Measurements from ENCODE around the gene EFCAB14. TPM values are rescaled to one million over a fixed set of nuclear protein-coding genes. Genes with fewer than 3 reads are reported as not detected.
"Not testable (repeated sequence)": the region's sequence is repeated elsewhere in the genome, so short reads cannot be mapped to it uniquely, and the experiment has no call there.

The EFCAB14 gene
- total RNA-seq, 1 donor, result 63.7 TPM

GRCh38 chr1:46659307-46659870 lies 59.5 kb downstream of the EFCAB14 start:
- no peak for TF ChIP-seq CTCF (IDR thresholded peaks at IDR 0.05; ENCODE audit: extremely low read depth, low read depth, low read length)
- Histone ChIP-seq H3K79me2 (ENCODE audit: insufficient read depth, low read length) (no peaks in the 10 kb centered on the region), H4K20me1 (ENCODE audit: insufficient read depth, low read length) (no peaks in the 10 kb centered on the region), H3K27ac (ENCODE audit: low read depth, low read length) (no peak overlapping the region), H3K4me1 (ENCODE audit: insufficient read depth, low read length) (no peaks in the 10 kb centered on the region), H3K4me3 (ENCODE audit: insufficient read depth, low read length) (no peak overlapping the region), H3K4me2 (ENCODE audit: insufficient read depth, low read length) (no peak overlapping the region), H3K36me3 (ENCODE audit: insufficient read depth, low read length) (peaks cover 36% of the 10 kb centered on the region), H2AFZ (ENCODE audit: low read length) (no peak overlapping the region), H3K9me3 (ENCODE audit: low read depth, low read length) (no peaks in the 10 kb centered on the region), H3K27me3 (ENCODE audit: insufficient read depth, low read length) (no peaks in the 10 kb centered on the region)
- DNase-seq (ENCODE audit: insufficient read length, low spot score, missing footprints), result no peak

- no peak for DNase-seq (ENCODE audit: insufficient read length, low spot score, missing footprints)
- Histone ChIP-seq H3K27ac (ENCODE audit: low read depth, low read length) (no peak overlapping the region), H3K4me3 (ENCODE audit: insufficient read depth, low read length) (no peak overlapping the region)
Observed at GRCh38 chr1:46657775-46658174, 61.1 kb downstream of the EFCAB14 start.

DNA sequence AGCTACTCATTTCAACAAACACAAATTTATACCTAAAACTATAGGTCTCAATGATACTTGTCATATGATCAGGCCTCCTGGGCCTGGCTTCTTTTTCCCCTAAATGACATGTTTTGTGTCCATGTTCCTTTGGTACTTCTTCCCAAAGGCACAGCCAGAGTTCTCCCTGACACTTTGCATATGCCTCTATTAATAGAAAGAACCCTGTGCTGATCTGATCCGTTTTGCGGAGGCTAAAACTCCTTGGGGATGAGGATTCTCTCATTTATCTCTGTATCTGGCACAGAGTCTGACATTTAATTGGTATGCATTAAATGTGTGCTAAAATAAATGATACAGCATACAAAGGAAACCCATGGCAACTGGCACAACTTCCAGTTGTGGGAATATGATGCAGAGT lies 62.3 kb downstream of the EFCAB14 start:
- H3K27ac ChIP-seq (ENCODE audit: low read depth, low read length), result no peak overlapping the region
- no peaks in the 10 kb centered on the region for H3K4me1 ChIP-seq (ENCODE audit: insufficient read depth, low read length)
- TF ChIP-seq CTCF (IDR thresholded peaks at IDR 0.05; ENCODE audit: extremely low read depth, low read depth, low read length), result no peak
- H3K4me2 ChIP-seq (ENCODE audit: insufficient read depth, low read length), result no peak overlapping the region
- H3K36me3 ChIP-seq (ENCODE audit: insufficient read depth, low read length), result peaks cover 35% of the 10 kb centered on the region
- DNase-seq (ENCODE audit: insufficient read length, low spot score, missing footprints), result no peak
- H2AFZ ChIP-seq (ENCODE audit: low read length), result no peak overlapping the region
- H4K20me1 ChIP-seq (ENCODE audit: insufficient read depth, low read length), result no peaks in the 10 kb centered on the region
- H3K79me2 ChIP-seq (ENCODE audit: insufficient read depth, low read length), result no peaks in the 10 kb centered on the region
- no peaks in the 10 kb centered on the region for H3K27me3 ChIP-seq (ENCODE audit: insufficient read depth, low read length)
- H3K9me3 ChIP-seq (ENCODE audit: low read depth, low read length), result no peaks in the 10 kb centered on the region
- no peak overlapping the region for H3K4me3 ChIP-seq (ENCODE audit: insufficient read depth, low read length)

More at GRCh38 chr1:46657775-46658174, 61.1 kb downstream of the EFCAB14 start:
- H3K4me1 ChIP-seq (ENCODE audit: insufficient read depth, low read length), result no peaks in the 10 kb centered on the region
- H3K27me3 ChIP-seq (ENCODE audit: insufficient read depth, low read length), result no peaks in the 10 kb centered on the region
- no peaks in the 10 kb centered on the region for H4K20me1 ChIP-seq (ENCODE audit: insufficient read depth, low read length)
- H2AFZ ChIP-seq (ENCODE audit: low read length), result no peak overlapping the region
- H3K79me2 ChIP-seq (ENCODE audit: insufficient read depth, low read length), result no peaks in the 10 kb centered on the region
- TF ChIP-seq CTCF (IDR thresholded peaks at IDR 0.05; ENCODE audit: extremely low read depth, low read depth, low read length), result no peak
- H3K36me3 ChIP-seq (ENCODE audit: insufficient read depth, low read length), result peaks cover 27% of the 10 kb centered on the region
- no peaks in the 10 kb centered on the region for H3K9me3 ChIP-seq (ENCODE audit: low read depth, low read length)
- H3K4me2 ChIP-seq (ENCODE audit: insufficient read depth, low read length), result no peak overlapping the region

DNA sequence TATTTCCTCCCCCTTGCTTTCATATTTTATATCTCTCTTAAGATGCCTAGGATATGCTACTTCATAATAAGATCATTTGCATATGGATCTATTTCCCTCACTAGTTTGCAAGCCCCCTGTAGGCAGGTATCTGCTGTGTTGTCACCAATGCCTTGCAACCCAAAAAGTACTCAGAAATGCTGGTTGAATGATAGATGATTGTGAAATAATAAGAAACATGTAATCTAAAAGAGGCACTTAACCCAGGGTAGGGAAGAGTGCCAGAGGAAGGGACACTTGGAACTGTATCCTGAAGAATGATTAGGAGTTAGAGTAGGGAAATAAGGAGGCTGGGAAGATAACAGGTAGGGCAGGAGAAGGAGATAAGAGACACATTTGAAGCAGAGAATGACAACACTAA lies 63.1 kb downstream of the EFCAB14 start:
- Histone ChIP-seq H3K36me3 (ENCODE audit: insufficient read depth, low read length) (peaks cover 35% of the 10 kb centered on the region), H2AFZ (ENCODE audit: low read length) (no peak overlapping the region), H3K27me3 (ENCODE audit: insufficient read depth, low read length) (no peaks in the 10 kb centered on the region), H3K9me3 (ENCODE audit: low read depth, low read length) (no peaks in the 10 kb centered on the region), H3K4me1 (ENCODE audit: insufficient read depth, low read length) (no peaks in the 10 kb centered on the region), H3K4me3 (ENCODE audit: insufficient read depth, low read length) (no peak overlapping the region), H3K27ac (ENCODE audit: low read depth, low read length) (no peak overlapping the region), H4K20me1 (ENCODE audit: insufficient read depth, low read length) (no peaks in the 10 kb centered on the region), H3K79me2 (ENCODE audit: insufficient read depth, low read length) (no peaks in the 10 kb centered on the region), H3K4me2 (ENCODE audit: insufficient read depth, low read length) (no peak overlapping the region)
- TF ChIP-seq CTCF (IDR thresholded peaks at IDR 0.05; ENCODE audit: extremely low read depth, low read depth, low read length), result no peak
- DNase-seq (ENCODE audit: insufficient read length, low spot score, missing footprints), result no peak

- not testable (repeated sequence) for H3K4me2 ChIP-seq (ENCODE audit: insufficient read depth, low read length); H3K79me2 ChIP-seq (ENCODE audit: insufficient read depth, low read length); DNase-seq (ENCODE audit: insufficient read length, low spot score, missing footprints); H3K9me3 ChIP-seq (ENCODE audit: low read depth, low read length); H3K4me3 ChIP-seq (ENCODE audit: insufficient read depth, low read length); H3K4me1 ChIP-seq (ENCODE audit: insufficient read depth, low read length); H2AFZ ChIP-seq (ENCODE audit: low read length); H3K27ac ChIP-seq (ENCODE audit: low read depth, low read length); H3K27me3 ChIP-seq (ENCODE audit: insufficient read depth, low read length); H4K20me1 ChIP-seq (ENCODE audit: insufficient read depth, low read length)
- peaks cover 42% of the 10 kb centered on the region for H3K36me3 ChIP-seq (ENCODE audit: insufficient read depth, low read length)
Observed at GRCh38 chr1:46654698-46655097, 64.2 kb downstream of the EFCAB14 start.

Measured in osteoblast (primary cell).